ENCODE measurements around the gene GIPR.
"Not testable (repeated sequence)": the region's sequence is repeated elsewhere in the genome, so short reads cannot be mapped to it uniquely, and the experiment has no call there.

The GIPR gene
- long read RNA-seq, donor 1 = 0 reads
- long read RNA-seq, donor 2 = 0 reads
- long read RNA-seq, donor 3 = 0 reads
- long read RNA-seq, donor 4 = 0 reads
- long read RNA-seq, donor 5, partial matches to known transcripts = 406 of 1,221 reads
- long read RNA-seq, donor 5, other reads (novel, unspliced or antisense) = 815 of 1,221 reads
- long read RNA-seq, donor 6 = 0 reads
- long read RNA-seq, donor 7 = 0 reads
- long read RNA-seq, donor 8 = 0 reads

GRCh38 chr19:45667620-45668341, at the start of gene GIPR:
GIPR (plus strand) TSS chr19:45668221; CDS start chr19:45669521, 1,300 bp downstream.
- no peak for DNase-seq

DNA sequence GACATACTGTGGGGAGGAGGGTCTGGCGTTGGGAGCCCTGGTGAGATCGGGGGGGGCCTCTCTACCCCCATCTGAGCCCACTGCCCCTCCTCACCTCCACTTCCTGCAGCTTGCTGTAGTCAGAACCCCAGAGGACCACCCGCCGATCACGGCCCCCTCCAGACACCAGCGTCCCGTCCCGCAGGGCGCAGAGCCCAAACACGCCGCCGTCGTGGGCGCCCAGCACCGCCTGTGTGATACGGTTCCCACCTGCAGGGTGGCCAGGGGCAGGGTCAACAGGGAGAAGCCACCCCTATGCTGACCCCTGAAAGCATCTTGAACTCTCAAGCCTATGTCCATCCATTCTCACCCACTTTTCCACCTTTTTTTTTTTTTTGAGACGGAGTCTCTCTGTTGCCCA, 46.6 kb upstream of the GIPR start:
- DNase-seq = no peak

DNA sequence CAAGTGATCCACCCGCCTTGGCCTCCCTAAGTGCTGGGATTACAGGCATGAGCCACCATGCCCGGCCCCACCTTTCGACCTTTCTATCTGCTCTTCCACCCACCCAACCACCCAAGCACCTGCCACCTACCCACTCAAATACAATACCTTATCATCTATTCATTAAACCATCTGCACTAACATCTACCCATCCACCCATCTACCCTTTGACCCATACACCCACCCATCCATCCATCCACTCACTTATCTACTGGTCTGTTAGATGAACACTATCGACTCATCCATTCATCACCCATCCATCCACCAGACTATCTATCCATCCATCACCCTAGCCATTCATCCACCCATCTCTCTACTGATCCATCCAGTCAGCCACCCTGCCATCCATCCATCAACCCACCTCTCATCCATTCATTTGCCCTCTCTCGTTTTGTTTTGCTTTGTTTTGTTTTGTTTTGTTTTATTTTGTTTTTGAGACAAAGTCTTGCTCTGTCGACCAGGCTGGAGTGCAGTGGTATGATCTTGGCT, 46.0 kb upstream of the GIPR start:
- no peak for DNase-seq

DNA sequence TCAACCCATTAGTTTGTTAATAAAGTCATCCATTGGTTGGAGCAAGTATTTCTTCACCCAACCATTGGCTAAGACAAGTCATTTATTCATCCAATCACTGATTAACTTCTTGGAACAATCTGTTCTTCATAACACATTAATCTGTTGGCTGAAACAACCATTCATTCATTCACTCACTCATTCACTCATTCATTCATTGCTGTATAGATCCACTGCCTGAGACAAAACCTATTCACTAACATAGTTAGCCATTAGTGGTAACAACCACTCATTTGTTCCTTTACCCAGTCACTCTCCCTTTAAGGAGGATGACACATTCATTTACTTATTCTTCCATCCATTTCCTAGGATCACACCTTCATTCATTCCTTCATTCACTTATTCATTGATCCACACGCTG, 44.0 kb upstream of the GIPR start:
- DNase-seq = no peak

GRCh38 chr19:45628219-45628618, 39.8 kb upstream of the GIPR start:
- DNase-seq = not testable (repeated sequence)

GRCh38 chr19:45629704-45630103, 38.3 kb upstream of the GIPR start:
- no peak for DNase-seq

GRCh38 chr19:45630463-45630862, 37.6 kb upstream of the GIPR start:
- DNase-seq = no peak

GRCh38 chr19:45632468-45633196, 35.4 kb upstream of the GIPR start:
- peak; percentile 56 for DNase-seq

DNA sequence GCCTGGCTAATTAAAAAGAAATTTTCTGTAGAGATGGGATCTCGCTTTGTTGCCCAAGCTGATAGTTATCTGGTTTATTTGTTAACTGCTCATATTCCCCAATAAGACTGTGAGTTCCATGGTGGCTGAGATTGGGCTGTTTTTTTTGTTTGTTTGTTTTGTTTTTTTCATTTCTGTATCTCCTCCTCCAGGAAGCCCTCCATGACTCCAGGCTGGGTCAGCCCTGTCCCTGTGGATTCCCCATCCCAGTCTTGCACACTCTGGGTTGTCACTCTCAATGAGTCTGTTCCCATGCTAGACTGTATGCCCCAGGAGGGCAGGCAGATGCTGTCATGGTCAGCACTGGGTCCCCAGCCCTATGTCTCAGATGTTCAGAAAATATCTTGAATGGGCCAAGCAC, 31.7 kb upstream of the GIPR start:
- DNase-seq = no peak

DNA sequence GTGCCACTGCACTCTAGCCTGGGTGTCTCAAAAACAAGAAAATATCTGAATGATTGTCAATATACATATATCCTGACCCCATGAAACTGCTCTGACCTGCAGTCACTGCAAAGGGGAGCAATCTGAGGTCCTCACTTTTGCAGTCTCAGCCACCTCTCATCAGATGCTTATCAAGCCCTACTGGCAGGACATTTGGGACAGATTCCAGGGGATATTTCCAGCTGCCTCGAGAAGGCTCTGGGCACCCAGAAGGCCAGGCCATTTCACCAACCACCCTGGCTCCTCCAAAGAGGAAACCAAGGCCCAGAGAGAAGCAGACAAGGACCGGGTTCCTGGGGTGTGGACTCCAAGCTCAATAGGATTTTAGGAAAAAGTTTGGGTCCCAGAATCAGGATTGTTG, 31.1 kb upstream of the GIPR start:
- no peak for DNase-seq

DNA sequence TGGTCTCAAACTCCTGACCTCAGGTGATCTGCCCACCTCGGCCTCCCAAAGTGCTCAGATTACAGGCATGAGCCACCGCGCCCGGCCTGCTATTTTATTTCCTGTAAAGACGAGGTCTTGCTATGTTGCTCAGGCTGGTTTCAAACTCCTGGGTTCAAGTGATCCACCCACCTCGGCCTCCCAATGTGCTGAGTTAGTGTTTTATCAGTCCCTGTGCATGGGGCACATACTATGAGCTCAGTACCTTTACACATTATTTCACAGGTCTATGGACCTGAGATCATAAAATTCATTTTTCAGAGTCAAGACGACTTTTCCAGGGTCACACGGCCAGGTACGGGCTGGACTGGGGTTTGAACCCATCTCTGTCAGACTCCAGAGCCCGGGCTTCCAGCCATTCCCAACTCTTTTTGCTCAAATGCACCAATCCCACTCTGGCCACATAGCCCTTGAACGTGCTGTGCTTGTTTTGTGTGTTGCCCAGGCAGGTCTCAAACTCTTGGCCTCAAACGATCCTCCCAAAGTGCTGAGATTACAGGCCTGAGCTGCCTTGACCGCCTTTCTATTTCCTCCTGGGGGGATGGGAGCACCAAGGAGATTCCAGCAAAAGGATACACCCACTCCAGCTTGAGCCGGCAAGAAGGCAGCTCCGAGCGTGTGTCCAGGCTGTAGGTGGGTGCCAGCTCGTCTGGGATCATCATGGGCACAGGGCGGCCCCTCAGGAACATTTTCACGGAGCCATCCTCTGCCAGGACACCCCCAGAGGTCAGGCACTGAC, 29.9 kb upstream of the GIPR start:
- DNase-seq = no peak

- peak; percentile 68 for DNase-seq
These were observed 28.9 kb upstream of the GIPR start, which contains the start of gene EML2 for GRCh38 chr19:45638930-45639729. EML2 (minus strand) TSS chr19:45639397; CDS start chr19:45639376, 21 bp downstream.

- DNase-seq = no peak
These were observed 27.2 kb upstream of the GIPR start for GRCh38 chr19:45640849-45641273.

DNA sequence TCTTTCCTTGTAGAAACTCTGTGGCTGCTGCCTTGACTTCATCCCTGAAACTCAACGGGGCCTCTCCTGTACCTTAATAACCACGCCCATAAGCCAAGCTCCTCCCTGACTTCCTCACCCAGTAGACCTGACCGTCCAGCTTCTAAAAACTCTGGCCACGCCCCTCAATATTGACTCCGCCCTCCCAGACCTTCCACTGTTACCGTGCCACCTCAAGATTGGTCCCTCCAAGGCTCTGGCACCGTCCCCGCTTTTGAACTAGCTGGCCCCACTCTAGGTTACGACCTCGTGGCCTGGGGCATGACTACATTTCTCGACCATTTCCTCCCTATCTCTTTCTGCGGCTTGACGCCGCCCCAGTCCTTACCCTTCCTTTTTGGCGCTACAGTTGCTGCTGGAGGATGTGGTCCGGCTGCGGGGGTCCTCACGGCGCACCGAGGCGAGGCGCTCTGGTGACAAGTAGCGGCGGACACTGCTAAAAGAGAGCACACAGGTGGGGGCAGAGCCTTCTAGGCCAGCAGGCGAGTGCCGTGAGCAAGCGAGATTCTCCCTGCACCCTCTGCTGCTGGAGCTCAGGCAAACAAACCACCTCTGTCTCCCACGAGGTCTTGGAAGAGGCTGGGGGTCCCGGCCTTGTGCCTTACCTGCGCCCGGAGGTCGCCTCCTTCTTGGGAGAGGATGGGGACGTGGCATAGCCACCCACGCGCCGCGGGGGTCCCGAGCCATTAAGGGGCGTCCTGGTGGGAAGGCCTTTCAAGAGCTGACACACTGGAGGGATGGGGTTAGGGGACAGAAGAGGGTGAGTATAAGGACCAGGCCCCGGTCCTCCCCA, 26.5 kb upstream of the GIPR start:
- DNase-seq = peak; percentile 84

GRCh38 chr19:45643024-45643926, 24.7 kb upstream of the GIPR start:
- DNase-seq = peak; percentile 79

GRCh38 chr19:45643927-45644771, 23.9 kb upstream of the GIPR start:
- DNase-seq = no peak

- DNase-seq = no peak
These were observed 22.9 kb upstream of the GIPR start for GRCh38 chr19:45645068-45645630.
